Osteoblast (primary cell): ENCODE data around the gene CRTC1. TPM values are rescaled to one million over a fixed set of nuclear protein-coding genes. Genes with fewer than 3 reads are reported as not detected.
"Not testable (repeated sequence)": the region's sequence is repeated elsewhere in the genome, so short reads cannot be mapped to it uniquely, and the experiment has no call there.

Experiments
- DNase-seq: peaks from one replicate; pipeline ENCODE4 v3.0.0; 2011; ENCODE audit warnings: low spot score, mixed read lengths; ENCODE audit not compliant: insufficient read length; ENCODE audit errors: missing footprints
- H2AFZ ChIP-seq: 2 replicates; pipeline ENCODE4 v1.6.0; 2011; ENCODE audit warnings: mild to moderate bottlenecking, low read length
- H3K27ac ChIP-seq: 2 replicates; pipeline ENCODE4 v1.5.1; 2011; ENCODE audit warnings: mild to moderate bottlenecking, low read depth, low read length, moderate library complexity
- H3K27me3 ChIP-seq: 2 replicates; pipeline ENCODE4 v1.6.0; 2012; ENCODE audit warnings: mild to moderate bottlenecking, control low read depth, inconsistent platforms, low read length, moderate library complexity; ENCODE audit not compliant: insufficient read depth
- H3K36me3 ChIP-seq: 2 replicates; pipeline ENCODE4 v1.5.1; 2011; ENCODE audit warnings: mild to moderate bottlenecking, low read length, control low read depth, moderate library complexity; ENCODE audit not compliant: insufficient read depth
- H3K4me1 ChIP-seq: 2 replicates; pipeline ENCODE4 v1.5.1; 2011; ENCODE audit warnings: mild to moderate bottlenecking, low read length, control low read depth, moderate library complexity; ENCODE audit not compliant: insufficient read depth
- H3K4me2 ChIP-seq: 2 replicates; pipeline ENCODE4 v1.6.0; 2011; ENCODE audit warnings: mild to moderate bottlenecking, low read length; ENCODE audit not compliant: insufficient read depth
- H3K4me3 ChIP-seq: fragments of 200-600 bp; sonication (generic); 3 replicates; pipeline ENCODE4 v1.5.1; 2012; ENCODE audit warnings: mild to moderate bottlenecking, low read length, inconsistent platforms; ENCODE audit not compliant: insufficient read depth
- H3K79me2 ChIP-seq: 2 replicates; pipeline ENCODE4 v1.6.0; 2012; ENCODE audit warnings: mild to moderate bottlenecking, low read length, control low read depth, inconsistent platforms; ENCODE audit not compliant: insufficient read depth
- H3K9me3 ChIP-seq: 2 replicates; pipeline ENCODE4 v1.5.1; 2011; ENCODE audit warnings: low read depth, low read length, control low read depth
- H4K20me1 ChIP-seq: 2 replicates; pipeline ENCODE4 v1.6.0; 2012; ENCODE audit warnings: mild to moderate bottlenecking, low read length, control low read depth; ENCODE audit not compliant: insufficient read depth
- total RNA-seq: library from RNA; depleted of rRNA; stranded (reverse); fragments of >200 nt; gene quantifications from 2 replicates; pipeline ENCODE4 v1.2.3, GENCODE V29; 2012
- TF ChIP-seq, protein P1 (sequence below): IDR thresholded peaks from 2 replicates; pipeline ENCODE4 v1.5.1; 2011; ENCODE audit warnings: mild to moderate bottlenecking, low read depth, low read length, moderate library complexity; ENCODE audit errors: extremely low read depth

Gene CRTC1
- total RNA-seq, 1 donor: 4.0 TPM

DNA sequence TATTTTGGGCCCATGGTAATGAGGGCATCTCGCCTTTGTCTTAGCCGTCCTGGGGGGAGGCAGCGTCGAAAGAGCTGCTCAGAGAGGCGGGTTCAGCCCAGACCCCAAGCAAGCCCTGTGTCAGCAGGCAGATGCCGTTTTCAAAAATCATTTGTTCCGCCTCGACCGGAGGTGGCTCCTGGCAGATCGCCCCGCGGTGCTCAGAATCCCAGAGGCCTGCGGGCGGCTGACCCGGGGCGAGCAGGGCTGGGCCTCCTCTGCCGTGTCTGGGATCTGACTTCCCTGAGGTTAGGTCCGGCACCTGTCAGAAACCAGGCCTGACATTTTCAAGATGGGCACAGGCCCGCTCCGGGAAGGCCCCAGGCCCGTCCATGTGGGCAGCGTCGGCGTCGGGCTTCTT is 36.1 kb downstream of the CRTC1 start:
- H2AFZ ChIP-seq: no peak overlapping the region
- no peak overlapping the region for H3K4me2 ChIP-seq
- no peaks in the 10 kb centered on the region for H3K4me1 ChIP-seq
- peak; percentile 53 for DNase-seq
- no peaks in the 10 kb centered on the region for H3K27me3 ChIP-seq
- peaks cover 41% of the 10 kb centered on the region for H3K79me2 ChIP-seq
- H3K36me3 ChIP-seq: peaks cover 2% of the 10 kb centered on the region
- H3K9me3 ChIP-seq: no peaks in the 10 kb centered on the region
- no peak overlapping the region for H3K4me3 ChIP-seq
- no peak overlapping the region for H3K27ac ChIP-seq
- TF ChIP-seq, protein P1, sequence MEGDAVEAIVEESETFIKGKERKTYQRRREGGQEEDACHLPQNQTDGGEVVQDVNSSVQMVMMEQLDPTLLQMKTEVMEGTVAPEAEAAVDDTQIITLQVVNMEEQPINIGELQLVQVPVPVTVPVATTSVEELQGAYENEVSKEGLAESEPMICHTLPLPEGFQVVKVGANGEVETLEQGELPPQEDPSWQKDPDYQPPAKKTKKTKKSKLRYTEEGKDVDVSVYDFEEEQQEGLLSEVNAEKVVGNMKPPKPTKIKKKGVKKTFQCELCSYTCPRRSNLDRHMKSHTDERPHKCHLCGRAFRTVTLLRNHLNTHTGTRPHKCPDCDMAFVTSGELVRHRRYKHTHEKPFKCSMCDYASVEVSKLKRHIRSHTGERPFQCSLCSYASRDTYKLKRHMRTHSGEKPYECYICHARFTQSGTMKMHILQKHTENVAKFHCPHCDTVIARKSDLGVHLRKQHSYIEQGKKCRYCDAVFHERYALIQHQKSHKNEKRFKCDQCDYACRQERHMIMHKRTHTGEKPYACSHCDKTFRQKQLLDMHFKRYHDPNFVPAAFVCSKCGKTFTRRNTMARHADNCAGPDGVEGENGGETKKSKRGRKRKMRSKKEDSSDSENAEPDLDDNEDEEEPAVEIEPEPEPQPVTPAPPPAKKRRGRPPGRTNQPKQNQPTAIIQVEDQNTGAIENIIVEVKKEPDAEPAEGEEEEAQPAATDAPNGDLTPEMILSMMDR: no peak
- peaks cover 62% of the 10 kb centered on the region for H4K20me1 ChIP-seq

DNA sequence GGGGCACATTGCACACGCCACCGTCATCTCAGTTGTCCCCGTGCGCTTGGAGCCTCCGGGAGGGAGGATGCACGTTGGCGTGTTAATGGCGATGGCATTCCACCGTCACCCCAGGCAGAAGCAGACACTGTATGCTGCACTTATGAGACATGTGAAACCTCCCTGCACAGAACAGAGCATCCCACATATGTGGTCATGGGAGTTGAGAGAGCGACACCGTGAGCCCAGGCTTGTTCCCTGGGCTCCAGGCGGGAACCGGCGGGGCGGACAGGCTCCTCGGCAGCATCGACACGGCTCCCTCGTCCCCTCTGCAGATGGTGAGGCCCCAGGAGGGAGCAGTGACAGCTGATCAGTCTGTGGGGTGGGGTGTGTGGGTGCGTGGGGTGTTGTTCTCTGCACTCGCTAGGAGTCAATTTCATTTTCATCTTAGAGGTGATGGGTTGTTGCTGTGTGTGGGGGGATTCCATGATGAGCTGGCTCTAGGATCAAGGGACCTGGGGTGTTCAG is 40.4 kb downstream of the CRTC1 start:
- Histone ChIP-seq H3K4me3 (no peak overlapping the region), H3K79me2 (peaks cover 16% of the 10 kb centered on the region), H3K27me3 (no peaks in the 10 kb centered on the region), H3K27ac (no peak overlapping the region), H2AFZ (no peak overlapping the region), H3K9me3 (no peaks in the 10 kb centered on the region), H3K4me2 (no peak overlapping the region), H3K4me1 (no peaks in the 10 kb centered on the region), H3K36me3 (peaks cover 2% of the 10 kb centered on the region), H4K20me1 (peaks cover 43% of the 10 kb centered on the region)
- TF ChIP-seq, protein P1: no peak
- peak; percentile 22 for DNase-seq

DNA sequence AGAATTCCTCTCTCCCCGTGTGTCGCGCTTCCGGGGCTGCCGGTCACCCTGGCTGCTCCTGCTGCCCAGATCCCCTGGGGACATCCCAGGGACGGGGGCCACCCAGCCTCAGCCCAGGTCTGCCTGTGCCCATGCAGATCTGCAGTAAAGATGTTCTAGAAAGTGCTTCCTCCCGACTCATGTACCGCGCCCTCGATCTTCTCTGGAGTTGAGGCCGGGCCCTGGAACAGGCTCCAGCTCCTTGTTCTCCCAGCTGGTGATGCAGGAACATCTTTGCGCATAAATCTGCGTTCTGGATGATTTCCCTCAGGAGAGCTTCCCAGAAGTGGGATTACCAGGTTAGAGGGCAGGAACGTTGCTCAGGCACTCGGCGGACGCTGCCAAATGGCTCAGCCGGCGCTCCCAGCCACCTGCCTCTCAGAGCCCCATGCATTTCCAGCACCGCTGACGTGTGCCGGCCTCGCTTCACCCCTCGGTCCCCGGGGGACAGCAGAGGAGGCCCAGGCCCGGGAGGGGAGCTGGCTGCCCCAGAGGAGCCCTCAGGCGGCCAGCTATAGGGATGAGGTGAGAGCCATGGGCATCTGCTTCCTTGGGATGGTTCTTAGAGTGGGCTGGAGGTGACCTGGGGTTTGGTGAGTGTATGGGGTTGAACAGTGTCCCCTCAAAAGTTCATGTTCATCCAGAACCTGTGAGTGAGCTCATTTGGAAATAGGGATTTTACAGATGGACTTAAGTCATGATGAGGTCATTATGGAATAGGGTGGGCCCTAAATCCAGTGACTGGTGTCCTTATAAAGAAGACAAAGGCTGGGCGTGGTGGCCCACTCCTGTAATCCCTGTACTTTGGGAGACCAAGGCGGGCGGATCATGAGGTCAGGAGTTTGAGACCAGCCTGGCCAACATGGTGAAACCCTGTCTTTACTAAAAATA is 42.6 kb downstream of the CRTC1 start:
- peaks cover 2% of the 10 kb centered on the region for H3K36me3 ChIP-seq
- H3K27ac ChIP-seq: no peak overlapping the region
- peak; percentile 70 for DNase-seq
- H4K20me1 ChIP-seq: peaks cover 46% of the 10 kb centered on the region
- H3K4me2 ChIP-seq: no peak overlapping the region
- H3K4me3 ChIP-seq: no peak overlapping the region
- H2AFZ ChIP-seq: no peak overlapping the region
- TF ChIP-seq, protein P1: no peak
- no peaks in the 10 kb centered on the region for H3K4me1 ChIP-seq
- no peaks in the 10 kb centered on the region for H3K27me3 ChIP-seq
- H3K79me2 ChIP-seq: peaks cover 8% of the 10 kb centered on the region
- H3K9me3 ChIP-seq: no peaks in the 10 kb centered on the region

DNA sequence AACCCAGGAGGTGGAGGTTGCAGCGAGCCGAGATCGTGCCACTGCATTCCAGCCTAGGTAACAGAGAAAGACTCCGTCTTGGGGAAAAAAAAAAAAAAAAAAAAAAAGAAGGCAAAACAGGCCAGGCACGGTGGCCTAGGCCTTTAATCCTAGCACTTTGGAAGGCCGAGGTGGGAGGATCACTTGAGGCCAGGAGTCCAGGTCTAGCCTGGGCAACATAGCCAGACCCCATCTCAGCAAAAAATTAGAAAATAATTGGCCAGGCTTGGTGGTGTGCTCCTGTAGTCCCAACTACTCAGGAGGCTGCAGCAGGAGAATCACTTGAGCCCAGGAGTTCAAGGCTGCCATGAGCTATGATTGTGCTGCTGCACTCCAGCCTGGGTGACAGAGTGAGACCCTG is 43.4 kb downstream of the CRTC1 start:
- Histone ChIP-seq H3K36me3 (peaks cover 2% of the 10 kb centered on the region), H3K4me2 (no peak overlapping the region), H3K27me3 (no peaks in the 10 kb centered on the region), H3K9me3 (no peaks in the 10 kb centered on the region), H3K79me2 (peaks cover 6% of the 10 kb centered on the region), H2AFZ (no peak overlapping the region), H3K4me3 (no peak overlapping the region), H3K4me1 (no peaks in the 10 kb centered on the region), H3K27ac (no peak overlapping the region), H4K20me1 (peaks cover 47% of the 10 kb centered on the region)
- TF ChIP-seq, protein P1: no peak
- no peak for DNase-seq

DNA sequence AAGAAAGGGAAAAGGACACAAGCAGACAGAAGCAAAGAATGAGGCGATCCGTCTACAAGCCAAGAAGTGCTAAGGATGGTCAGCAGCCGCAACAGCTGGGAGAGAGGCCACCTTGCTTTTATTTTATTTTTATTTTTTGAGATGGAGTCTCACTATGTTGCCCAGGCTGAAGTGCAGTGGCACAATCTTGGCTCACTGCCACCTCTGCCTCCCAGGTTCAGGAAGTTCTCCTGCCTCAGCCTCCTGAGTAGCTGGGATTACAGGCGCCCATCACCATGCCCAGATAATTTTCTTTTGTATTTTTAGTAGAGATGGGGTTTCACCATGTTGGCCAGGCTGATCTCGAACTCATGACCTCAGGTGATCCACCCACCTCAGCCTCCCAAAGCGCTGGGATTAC is 44.1 kb downstream of the CRTC1 start:
- H4K20me1 ChIP-seq: peaks cover 45% of the 10 kb centered on the region
- H3K27ac ChIP-seq: not testable (repeated sequence)

More for the DNA sequence above, 44.1 kb downstream of the CRTC1 start:
- not testable (repeated sequence) for DNase-seq, H3K4me1 ChIP-seq, H3K4me3 ChIP-seq, H3K4me2 ChIP-seq, H3K27me3 ChIP-seq, H3K9me3 ChIP-seq, H2AFZ ChIP-seq, H3K36me3 ChIP-seq, H3K79me2 ChIP-seq
